GM12891 (cell line): ENCODE results near the gene RPA3.

ENCODE experiments used
- DNase-seq: peaks from one replicate; pipeline ENCODE4 v3.0.0; 2011; ENCODE audit warnings: low spot score; ENCODE audit not compliant: insufficient read length
- FAIRE-seq: peaks from 2 replicates; lab custom pipeline; 2011; peaks lifted over from hg19 to GRCh38; lab: Jason Lieb, UNC
- PAX5 ChIP-seq: IDR thresholded peaks from 2 replicates; pipeline ENCODE4 v1.6.1; 2011; ENCODE audit warnings: low read length, moderate library complexity, mild to moderate bottlenecking; ENCODE audit not compliant: insufficient read depth, severe bottlenecking
- POLR2A ChIP-seq: IDR thresholded peaks from 2 replicates; pipeline ENCODE4 v1.6.1; 2011; ENCODE audit warnings: low read depth, low read length, control low read depth
- POLR2AphosphoS5 ChIP-seq: IDR thresholded peaks from 2 replicates; pipeline ENCODE4 v1.6.1; 2011; ENCODE audit warnings: low read depth, low read length, control low read depth
- POU2F2 ChIP-seq: IDR thresholded peaks from 2 replicates; pipeline ENCODE4 v1.6.1; 2011; ENCODE audit warnings: low read depth, mild to moderate bottlenecking, control low read depth, low read length, moderate library complexity
- SPI1 ChIP-seq: IDR thresholded peaks from 2 replicates; pipeline ENCODE4 v1.6.1; 2011; ENCODE audit warnings: low read depth, low read length, control low read depth
- TAF1 ChIP-seq: IDR thresholded peaks from 2 replicates; pipeline ENCODE4 v1.6.1; 2011; ENCODE audit warnings: low read depth, low read length, control low read depth

RPA3 gene

DNA sequence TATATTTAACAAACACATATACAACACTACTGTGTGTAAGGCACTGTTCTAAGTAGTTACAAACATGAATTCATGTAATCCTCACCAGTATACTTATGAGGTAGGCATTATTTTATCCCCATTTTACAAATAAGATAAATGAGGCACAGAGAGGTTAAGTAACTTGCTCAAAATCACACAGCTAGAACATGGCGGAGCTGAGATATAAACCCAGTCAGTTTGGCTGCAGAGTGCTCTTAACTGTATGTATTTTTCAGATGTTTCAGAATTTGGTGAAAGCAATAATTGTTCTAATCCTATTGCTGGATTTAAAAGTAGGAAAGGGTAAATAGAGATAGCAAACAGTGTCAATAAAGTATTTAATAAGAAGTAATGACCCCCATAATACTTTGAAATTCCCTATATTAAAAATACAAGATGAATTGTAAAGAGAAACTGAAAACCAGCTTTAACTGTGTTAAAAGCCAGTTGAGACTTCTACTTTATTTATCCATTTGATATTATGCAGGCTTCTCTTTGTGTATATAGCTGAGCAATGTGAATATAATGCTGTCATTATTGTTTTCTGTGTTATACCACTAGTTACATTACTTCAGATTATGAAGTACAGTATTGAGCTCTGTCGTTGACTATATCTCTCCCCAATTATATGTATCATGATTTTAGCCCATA lies 32.3 kb upstream of the RPA3 start:
- TF ChIP-seq TAF1 (no peak), POLR2AphosphoS5 (no peak), POU2F2 (no peak), POLR2A (no peak), PAX5 (no peak), SPI1 (no peak)
- FAIRE-seq = no peak
- DNase-seq = no peak

DNA sequence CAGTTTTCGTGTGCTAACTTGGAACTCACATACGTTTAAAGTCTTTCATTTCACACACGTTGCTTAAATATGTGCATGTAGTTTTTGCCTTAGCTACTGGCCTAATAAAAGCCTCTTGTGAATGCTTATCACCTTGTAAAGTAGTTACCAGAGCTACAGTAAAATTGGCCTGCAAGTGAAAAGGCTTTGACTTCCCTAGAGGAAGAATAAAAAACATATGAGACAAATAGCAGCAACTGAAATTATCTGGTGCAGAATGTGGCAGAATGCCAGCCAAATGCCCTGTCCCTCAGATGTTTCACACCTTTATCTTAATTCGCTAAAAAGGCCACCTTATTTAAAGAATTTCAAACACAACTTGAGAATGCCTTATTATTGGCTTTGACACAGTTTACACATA lies 28.1 kb upstream of the RPA3 start:
- FAIRE-seq (no peak), DNase-seq (no peak)
- TF ChIP-seq TAF1 (no peak), SPI1 (no peak), POLR2A (no peak), PAX5 (no peak), POLR2AphosphoS5 (no peak), POU2F2 (no peak)

DNA sequence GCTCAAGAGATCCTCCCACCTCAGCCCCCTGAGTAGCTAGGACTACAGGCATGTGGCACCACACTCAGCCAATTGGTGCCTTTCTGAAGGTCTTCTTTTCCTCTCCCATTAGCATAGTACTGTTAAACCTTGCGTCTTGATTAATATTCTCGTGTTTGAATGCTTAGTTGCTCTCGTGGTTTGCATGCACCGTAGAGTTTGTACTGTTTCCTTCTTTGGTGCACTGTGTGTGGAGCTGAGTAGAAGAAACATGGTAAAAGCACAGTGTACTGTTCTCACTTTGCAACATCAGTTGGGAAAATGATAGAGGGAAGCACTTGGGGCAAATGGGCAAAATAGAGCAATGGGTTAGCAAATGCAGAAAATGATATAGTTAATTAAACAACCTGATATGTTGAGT lies 27.6 kb upstream of the RPA3 start:
- no peak for FAIRE-seq

DNA sequence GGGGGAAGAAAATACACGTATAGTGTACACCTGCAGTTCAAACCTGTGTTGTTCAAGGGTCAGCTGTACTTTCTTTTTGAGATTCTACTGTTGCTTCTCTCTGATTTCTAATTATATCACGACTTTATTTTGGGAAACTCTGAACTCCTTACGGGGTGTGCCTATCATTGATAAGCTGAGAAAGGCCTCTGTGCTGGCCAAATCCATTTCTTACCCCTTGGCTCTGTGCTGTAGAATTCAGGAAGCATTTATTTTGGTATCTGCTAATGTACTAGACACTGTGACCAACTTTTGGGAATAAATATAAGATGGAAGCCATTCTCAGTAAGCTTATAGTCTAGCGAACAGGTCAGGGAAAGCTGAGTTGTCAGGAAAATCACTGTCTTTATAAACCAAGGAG lies 26.9 kb upstream of the RPA3 start:
- DNase-seq = no peak
- no peak for FAIRE-seq

More for the DNA sequence above, 27.6 kb upstream of the RPA3 start:
- DNase-seq = no peak
- TF ChIP-seq TAF1 = no peak
- no peak for TF ChIP-seq SPI1
- TF ChIP-seq POLR2AphosphoS5 = no peak
- no peak for TF ChIP-seq POU2F2
- TF ChIP-seq PAX5 = no peak
- no peak for TF ChIP-seq POLR2A

DNA sequence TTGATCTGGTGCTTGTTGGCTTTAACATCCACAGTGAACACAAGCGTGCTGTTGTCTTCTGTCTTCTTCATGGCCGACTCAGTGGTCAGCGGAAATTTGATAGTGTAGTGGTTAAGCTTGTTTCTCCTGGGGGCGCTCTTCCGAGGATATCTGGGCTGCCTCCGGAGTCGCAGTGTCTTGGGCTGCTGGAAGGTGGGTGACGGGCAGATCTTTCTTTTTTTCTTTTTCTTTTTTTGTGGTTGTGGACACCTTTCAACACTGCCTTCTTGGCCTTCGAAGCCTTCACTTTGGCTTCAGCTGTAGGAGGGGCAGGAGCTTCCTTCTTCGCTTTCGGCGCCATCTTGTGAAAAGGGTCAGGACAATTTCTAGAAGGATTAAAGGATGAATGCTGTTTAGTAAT lies 23.8 kb upstream of the RPA3 start:
- DNase-seq (no peak), FAIRE-seq (no peak)
- TF ChIP-seq TAF1 = no peak
- no peak for TF ChIP-seq POLR2A
- TF ChIP-seq PAX5 = no peak
- no peak for TF ChIP-seq POLR2AphosphoS5
- TF ChIP-seq POU2F2 = no peak
- no peak for TF ChIP-seq SPI1

More for the DNA sequence above, 26.9 kb upstream of the RPA3 start:
- TF ChIP-seq SPI1 (no peak), POLR2AphosphoS5 (no peak), PAX5 (no peak), POLR2A (no peak), POU2F2 (no peak), TAF1 (no peak)

DNA sequence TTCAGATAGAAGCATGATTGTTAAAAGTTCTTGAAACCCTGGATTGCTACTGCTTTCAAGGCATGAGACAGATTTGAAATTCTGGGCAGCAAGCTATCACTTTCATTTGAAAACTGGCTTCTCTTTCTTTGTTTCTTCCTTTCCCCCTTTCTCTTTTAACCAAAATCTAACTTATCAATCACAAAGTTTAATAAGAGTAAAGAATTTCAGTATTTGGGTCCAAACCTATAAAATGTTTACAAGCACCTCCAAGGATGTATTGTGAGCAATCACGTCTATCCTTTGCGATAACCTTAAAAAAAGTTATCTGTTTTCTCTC lies 21.6 kb upstream of the RPA3 start:
- no peak for TF ChIP-seq POLR2AphosphoS5
- DNase-seq (no peak), FAIRE-seq (no peak)

DNA sequence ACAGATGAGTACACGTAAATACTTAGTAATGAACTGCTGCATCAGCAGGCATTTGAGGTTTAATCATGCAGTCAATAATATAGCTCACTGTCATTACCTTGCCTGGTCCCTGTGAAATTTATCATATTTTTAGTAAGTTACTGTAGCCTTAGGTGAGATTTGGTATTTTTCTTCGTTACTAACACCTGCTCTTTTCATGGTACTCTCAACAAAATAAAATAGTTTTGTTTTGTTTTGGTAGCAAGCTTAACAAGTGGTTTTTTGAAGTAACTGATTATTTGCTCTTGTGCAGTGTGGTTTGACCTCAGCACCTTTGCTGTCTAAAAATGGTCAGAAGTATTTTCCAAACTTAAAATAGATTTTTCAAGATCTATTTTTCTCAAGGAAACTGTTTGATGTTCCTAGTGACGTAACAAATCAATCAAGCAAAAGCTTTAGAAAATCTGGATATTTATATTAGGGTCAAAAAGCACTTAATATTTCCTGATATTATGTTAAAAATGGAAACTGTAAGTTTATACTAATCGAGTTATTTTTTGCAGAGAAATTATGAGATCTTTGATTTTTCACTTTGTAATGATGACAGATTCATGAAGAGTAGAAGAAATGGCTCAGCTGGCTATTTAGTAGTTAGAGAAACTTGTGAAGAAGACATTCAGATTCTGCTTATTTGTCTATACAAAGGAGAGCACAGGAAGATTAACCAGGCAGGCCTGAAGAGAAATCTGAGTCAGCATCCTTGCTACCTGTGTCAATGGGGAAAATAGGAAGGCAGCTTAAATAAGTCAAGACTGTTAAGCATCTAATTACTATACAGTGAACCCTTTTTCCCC lies 21.0 kb upstream of the RPA3 start:
- FAIRE-seq (peak; percentile 69), DNase-seq (no peak)
- TF ChIP-seq POLR2A = no peak
- TF ChIP-seq POLR2AphosphoS5 = no peak
- TF ChIP-seq POU2F2 = no peak
- no peak for TF ChIP-seq TAF1

DNA sequence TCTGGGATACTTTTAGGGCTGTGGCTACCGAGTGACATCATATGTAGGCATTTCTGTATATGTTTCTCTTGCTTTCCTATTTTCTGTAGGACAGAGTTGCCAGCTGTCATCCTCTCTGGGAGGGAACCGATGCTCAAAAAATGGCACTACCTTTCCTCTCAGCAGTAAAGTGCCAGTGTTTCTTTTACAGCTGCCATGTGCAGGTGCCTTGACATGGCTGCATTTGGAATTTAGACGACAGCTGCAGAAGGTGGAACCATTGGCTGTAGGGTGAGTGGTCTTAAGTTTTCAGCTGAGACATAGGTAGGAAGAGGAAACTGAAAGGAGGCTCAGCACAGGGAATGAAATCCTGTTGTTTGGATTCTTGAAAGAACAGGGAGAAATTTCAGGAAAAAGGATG lies 20.2 kb upstream of the RPA3 start:
- DNase-seq = no peak
- peak; percentile 26 for FAIRE-seq
- TF ChIP-seq TAF1 = no peak
- TF ChIP-seq POLR2AphosphoS5 = no peak
- no peak for TF ChIP-seq POLR2A
- TF ChIP-seq POU2F2 = no peak
- no peak for TF ChIP-seq SPI1
- no peak for TF ChIP-seq PAX5

DNA sequence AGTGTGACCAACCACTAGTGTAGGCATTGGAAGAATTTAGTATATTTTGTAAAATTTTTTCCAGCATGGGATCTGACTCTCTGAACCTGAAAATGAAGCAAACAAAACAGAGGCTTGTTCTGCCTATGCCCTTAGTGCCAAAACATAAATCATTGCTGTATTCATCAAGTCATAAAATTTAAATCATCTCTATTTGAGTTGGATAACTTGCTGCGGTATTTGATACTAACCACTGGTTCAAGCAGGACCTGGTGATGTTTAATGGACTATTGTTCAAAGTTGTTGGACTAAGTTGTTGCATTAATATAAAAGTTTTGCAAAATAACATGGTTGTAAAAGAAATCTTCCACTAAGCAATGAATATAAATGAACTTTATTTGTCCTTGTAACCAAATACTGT lies 19.8 kb upstream of the RPA3 start:
- FAIRE-seq = peak; percentile 45
- no peak for DNase-seq
- no peak for TF ChIP-seq TAF1
- TF ChIP-seq POLR2A = no peak
- TF ChIP-seq POU2F2 = no peak
- TF ChIP-seq POLR2AphosphoS5 = no peak
- no peak for TF ChIP-seq PAX5
- TF ChIP-seq SPI1 = no peak

DNA sequence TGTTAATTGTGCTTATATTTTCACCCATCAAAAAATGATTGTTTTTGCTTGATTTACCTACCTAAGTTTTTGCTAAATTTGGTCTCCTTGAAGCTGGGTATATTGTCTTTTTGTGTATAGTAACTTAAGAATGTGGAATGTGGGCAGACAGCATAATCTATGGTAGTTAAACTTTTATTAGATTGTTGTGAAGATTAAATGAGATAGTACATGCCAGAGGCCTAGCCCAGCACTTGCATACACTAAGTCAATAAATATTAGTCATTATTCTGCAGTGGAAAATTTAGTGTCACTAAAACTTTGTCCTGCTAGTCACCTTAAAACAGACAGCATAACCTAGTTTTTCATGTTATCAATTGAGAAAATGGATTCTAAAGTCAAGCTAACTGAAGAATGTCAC lies 19.3 kb upstream of the RPA3 start:
- TF ChIP-seq POLR2A (no peak), TAF1 (no peak), POU2F2 (no peak), POLR2AphosphoS5 (no peak), SPI1 (no peak), PAX5 (no peak)
- no peak for FAIRE-seq

DNA sequence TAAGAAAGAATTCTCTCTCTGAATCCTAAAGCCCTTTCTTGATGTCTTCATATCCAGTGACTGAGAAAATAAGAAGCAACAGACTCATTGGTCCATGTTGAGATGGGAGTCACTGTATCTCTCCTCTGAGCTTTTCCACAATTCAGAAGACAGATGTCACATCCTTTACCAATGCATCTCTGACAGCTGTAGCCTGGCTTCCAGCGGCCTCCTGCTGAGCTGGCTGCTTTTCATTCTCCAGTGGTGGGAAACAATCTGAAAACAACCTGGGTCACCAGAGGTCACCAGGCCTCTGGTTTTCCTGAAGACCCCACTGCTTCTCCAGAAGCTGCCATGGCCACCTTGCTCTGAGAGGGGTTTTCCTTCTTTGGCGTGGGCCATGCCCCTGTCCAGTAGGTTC lies 18.3 kb upstream of the RPA3 start:
- no peak for DNase-seq
- FAIRE-seq = no peak
- TF ChIP-seq SPI1 (no peak), PAX5 (no peak), POLR2A (no peak), POU2F2 (no peak), POLR2AphosphoS5 (no peak), TAF1 (no peak)

More for the DNA sequence above, 19.3 kb upstream of the RPA3 start:
- no peak for DNase-seq
